ENCODE results near the gene RASA2. TPM values are rescaled to one million over a fixed set of nuclear protein-coding genes. Genes with fewer than 3 reads are reported as not detected.
A peak's percentile ranks its signal among the peaks of the same experiment; 100 is the strongest.
"Not testable (repeated sequence)": the region's sequence is repeated elsewhere in the genome, so short reads cannot be mapped to it uniquely, and the experiment has no call there.

Gene RASA2
- total RNA-seq, 1 donor from 2014 or later = 16.5 TPM

DNA sequence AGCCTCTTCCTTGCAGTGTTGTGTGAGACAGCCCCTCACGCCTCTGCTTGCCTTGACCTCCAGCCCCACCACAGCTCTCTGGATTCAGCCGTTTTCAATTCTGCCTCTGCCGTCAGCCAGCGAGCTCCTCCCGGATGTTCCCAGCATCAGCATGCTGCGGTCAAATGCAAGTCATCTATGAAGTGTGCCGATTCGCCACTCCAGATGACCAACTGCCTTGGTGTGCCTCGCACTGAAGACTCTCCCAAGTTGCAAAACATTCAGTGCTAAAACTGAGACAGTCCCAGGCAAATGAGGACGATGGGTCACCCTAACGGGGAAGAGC, 30.6 kb upstream of the RASA2 start:
- no peak for DNase-seq (ENCODE audit: low read depth, low spot score)

GRCh38 chr3:141457624-141458236, 29.1 kb upstream of the RASA2 start:
- DNase-seq (ENCODE audit: low read depth, low spot score) = no peak

DNA sequence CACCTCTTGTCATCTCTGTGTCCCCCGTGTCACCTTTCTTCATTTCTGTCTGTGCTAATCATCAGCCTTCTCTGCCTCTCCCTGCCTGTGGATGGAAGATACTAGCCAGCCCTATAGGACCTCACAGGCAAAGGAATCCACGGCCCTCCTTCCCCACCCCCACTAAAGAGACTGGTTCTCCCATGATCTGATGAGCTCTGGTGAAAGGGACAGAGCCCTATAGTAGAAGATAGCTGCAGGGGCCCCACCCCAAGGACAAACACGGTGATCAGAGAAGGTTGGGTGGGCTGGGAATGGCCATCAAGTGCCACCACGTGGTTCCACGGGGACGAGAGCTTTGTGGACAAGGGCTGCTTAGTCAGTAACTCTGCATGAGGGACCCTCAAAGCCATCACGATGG, 27.8 kb upstream of the RASA2 start:
- DNase-seq (ENCODE audit: low read depth, low spot score) = no peak

- DNase-seq (ENCODE audit: low read depth, low spot score) = peak; percentile 46
Measured at GRCh38 chr3:141460097-141460704, 26.6 kb upstream of the RASA2 start.

DNA sequence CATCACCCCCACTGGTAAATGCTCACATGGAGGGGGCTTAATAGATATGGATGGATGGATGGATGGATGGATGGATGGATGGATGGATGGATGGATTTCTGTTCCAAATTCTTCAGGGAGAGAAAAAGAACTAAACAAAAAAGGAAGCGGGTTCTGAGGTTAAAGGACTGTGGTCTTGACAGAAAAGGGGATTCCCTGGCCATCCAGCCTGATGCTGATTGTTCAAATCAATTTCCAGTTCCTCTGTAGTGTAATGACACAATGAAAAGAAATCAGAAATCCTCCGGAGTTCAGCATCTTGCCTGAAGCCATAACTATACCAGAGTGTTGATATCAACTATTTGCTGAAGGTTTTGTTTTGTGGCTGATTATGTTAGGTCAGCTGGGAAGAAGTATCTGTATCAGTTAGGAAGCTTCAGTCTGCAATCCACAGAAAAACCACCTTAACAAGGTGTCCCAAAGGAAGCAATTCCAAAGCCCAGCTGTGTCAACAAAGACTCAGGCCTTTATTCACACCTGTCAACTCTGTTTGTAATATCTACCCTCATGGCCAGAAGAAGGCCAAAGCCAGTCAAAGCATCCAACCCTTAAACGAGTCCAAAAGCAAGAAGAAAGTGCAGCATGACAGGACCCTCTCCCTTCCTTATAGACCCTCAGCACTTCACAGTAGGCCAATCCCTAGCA, 24.5 kb upstream of the RASA2 start:
- no peak for DNase-seq (ENCODE audit: low read depth, low spot score)

GRCh38 chr3:141465221-141465620, 21.6 kb upstream of the RASA2 start:
- DNase-seq (ENCODE audit: low read depth, low spot score) = no peak

GRCh38 chr3:141466633-141467169, 20.1 kb upstream of the RASA2 start:
- DNase-seq (ENCODE audit: low read depth, low spot score) = no peak

DNA sequence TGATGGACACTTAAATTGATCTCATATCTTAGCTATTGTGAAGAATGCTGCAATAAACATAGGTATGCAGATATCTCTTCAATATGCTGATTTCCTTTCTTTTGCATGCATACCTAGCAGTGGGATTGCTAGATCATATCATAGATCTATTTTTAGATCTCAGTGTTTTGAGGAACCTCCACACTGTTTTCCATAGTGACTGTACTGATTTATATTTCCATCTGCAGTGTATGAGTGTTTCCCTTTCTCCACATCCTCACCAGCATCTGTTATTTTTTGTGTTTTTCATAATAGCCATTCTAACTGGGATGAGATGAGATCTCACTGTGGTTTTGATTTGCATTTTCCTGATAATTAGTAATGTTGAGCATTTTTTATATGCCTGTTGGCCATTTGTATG, 17.1 kb upstream of the RASA2 start:
- no peak for DNase-seq (ENCODE audit: low read depth, low spot score)

DNA sequence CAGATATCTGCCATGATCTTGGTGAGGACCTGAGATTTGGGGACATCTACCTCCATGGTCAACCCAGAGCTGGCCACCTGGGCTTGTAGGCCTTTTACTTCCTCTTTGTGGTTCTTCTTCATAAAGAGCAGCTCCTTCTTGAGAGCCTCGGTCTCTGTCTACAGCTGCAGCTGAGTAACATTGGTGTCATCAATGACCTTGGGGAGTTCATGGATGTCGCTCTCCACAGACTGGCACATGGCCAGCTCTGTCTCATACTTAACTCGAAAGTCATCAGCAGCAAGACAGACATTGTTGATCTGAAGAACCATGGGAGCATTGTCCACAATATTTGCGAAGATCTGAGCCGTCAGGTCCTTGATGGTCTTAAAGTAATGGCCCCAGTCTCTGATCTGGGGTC, 15.7 kb upstream of the RASA2 start:
- DNase-seq (ENCODE audit: low read depth, low spot score) = no peak

GRCh38 chr3:141476033-141476432, 10.8 kb upstream of the RASA2 start:
- DNase-seq (ENCODE audit: low read depth, low spot score) = no peak

DNA sequence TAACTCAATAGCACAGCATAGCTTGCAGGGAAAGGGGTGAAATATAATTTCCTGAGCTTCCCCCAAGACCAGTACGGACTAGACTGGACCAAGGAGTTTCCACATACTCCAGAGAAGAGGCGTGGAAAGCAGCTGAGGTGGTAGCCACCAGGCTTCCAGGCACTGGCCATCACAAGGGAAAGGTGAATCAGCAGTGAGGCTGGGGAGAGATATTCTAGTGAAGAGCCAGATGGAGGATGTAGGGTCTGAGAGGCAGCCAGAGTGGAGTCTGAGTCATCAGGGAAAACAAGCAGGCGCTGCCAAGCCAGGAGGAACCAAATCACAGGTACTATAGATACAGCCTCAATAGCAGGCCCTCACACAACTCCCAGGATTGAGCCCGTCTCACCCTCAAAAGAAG, 9.6 kb upstream of the RASA2 start:
- DNase-seq (ENCODE audit: low read depth, low spot score) = peak; percentile 62

- no peak for DNase-seq (ENCODE audit: low read depth, low spot score)
Measured at GRCh38 chr3:141478139-141478538, 8.7 kb upstream of the RASA2 start.

DNA sequence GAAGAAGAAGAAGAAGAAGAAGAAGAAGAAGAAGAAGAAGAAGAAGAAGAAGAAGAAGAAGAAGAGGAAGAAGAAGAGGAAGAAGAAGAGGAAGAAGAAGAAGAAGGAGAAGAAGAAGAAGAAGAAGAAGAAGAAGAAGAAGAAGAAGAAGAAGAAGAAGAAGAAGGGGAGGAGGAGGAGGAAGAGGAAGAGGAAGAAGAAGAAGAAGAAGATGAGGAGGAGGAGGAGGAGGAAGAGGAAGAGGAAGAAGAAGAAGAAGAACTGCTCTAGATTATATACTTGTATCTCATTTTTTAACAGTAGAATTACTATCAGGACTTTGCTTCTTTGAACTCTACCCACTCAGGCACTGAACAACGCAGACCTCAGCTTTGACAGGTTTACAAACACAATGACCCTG, 8.0 kb upstream of the RASA2 start:
- not testable (repeated sequence) for DNase-seq (ENCODE audit: low read depth, low spot score)

DNA sequence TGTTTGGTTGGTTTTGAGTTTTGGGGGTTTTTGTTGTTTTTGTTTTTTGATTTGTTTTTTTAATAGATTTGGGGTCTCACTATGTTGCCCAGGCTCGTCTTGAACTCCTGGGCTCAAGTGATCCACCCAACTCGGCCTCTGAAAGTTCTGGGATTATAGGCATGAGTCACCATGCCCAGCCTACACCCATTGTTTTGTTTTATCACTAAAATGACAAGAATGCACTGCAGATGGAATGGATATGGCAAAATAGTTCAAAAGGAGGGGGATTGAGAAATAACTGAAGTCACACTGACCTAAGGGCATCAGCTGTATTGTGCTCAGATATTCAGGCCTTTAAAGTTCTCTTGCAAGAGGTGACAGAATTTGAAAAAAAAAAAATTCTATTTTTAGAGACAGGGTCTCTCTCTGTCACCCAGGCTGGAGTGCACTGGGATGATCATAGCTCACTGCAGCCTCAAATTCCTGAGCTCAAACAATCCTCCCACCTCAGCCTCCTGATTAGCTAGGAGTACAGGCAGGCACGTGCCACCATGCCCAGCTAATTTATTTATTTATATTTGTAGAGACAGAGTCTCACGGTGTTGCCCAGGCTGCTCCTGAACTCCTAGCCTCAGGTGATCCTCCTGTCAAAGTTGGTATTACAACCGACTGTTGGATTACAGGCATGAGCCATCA, 4.4 kb upstream of the RASA2 start:
- DNase-seq (ENCODE audit: low read depth, low spot score) = peak; percentile 78

- DNase-seq (ENCODE audit: low read depth, low spot score) = no peak
Measured at GRCh38 chr3:141484701-141485287, 2.0 kb upstream of the RASA2 start.

DNA sequence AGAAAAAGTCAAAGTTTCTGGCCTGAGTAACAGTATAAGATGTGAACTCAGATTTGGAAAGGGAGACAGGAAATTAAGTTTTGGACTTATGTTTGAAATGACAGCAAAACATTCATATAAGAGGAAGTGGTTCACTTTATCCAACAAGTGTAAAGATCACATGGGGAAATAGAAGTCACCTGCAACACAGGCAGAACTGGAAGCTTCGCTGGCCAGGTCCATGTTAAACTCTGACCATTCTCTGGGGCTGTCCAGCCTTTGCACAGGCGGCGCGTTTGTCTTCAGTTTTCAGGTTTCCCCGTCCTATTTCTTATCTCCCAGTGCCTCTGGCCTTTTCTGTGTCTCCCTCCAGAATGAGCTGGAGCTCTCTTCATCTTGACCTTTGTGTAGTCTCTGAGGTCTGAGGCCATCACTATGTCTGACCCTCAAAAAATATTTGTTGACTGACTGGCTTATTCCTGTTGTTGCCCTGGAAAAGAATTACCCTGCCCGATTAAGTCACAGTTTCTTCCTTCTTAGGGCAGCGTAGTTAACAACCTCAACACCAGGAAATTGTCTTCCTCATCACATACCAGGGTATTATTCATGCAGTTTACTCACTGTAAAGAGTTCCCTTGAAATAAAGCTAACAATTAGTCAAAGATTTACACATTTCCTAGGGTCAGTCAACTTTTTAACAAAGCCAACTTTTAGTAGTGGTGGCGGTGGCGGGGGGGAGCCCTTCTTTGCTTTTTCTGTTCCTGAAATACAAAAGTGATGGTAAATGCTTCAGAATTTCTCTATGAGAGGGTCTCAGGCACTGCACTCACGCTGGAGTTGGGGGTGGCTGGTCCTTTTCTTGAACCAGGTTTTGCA, 959 bp upstream of the RASA2 start:
- peak; percentile 81 for DNase-seq (ENCODE audit: low read depth, low spot score)

GRCh38 chr3:141486496-141486745, 406 bp upstream of the RASA2 start:
- DNase-seq (ENCODE audit: low read depth, low spot score) = peak; percentile 5

GRCh38 chr3:141487521-141488252, 860 bp downstream of the RASA2 start:
- no peak for DNase-seq (ENCODE audit: low read depth, low spot score)

DNA sequence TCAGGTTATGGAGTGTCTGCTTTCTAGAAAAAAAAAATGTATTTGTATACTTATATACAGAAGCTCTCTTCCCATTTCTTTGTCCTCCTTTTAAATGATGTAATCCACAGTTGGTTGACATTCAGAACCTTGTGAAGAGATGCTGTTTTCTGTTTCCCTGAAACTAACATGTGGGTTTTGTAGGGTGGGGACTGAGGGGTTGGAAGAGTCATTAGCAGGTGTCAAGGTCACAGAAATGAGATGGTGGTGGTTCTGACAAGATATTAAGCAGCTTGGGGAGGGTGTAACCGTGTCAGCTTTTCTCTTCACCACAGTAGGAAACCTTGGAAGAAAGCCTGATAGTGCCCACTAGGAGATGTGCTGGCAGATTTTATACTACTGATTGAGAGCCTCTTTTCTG, 2.4 kb downstream of the RASA2 start:
- DNase-seq (ENCODE audit: low read depth, low spot score) = no peak

DNA sequence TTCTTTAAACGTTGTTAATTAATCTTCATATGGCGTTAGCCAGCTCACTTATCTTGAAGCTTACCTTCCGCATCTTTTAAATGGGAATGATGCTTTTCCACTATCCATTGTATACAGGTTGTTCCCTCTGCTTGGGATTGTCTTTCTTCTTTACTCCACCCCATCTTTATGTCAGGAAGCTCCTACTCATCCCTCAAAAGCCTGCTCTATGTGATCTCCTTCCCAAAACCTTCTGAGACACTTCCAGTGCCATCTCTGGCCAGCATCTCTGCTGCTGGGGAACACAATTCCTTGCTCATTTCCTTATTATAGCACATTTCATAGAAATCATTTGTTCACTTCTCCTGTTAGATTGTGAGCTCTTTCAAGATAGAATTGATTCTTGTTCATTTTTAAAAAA, 4.3 kb downstream of the RASA2 start:
- DNase-seq (ENCODE audit: low read depth, low spot score) = no peak

DNA sequence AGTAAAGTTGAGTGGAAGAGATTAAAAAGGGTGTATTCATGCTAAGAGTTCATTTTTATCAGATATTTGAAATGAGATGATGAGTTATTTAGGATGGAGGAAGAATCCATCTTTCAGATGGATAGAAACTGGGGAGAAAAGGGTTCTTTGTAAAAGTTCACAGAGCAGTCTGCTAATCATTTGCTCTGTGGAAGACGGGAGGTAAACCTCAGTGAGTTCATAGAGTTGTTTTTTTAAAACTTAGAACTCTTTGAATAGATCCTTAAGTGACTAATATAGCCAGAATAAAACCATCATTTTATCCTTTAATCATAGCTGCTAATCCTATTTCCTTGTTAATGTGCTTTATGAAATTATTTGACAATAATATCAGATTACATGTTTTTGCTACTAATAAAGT, 5.1 kb downstream of the RASA2 start:
- no peak for DNase-seq (ENCODE audit: low read depth, low spot score)
